Stimulated activated CD4-positive, alpha-beta T cell treated with anti-CD3 and anti-CD28 coated beads, Interleukin-15, amount 100 ng/mL, for 48 hours (primary cell): ENCODE data around the gene SLC8A3.

ENCODE experiments used
- DNase-seq, 2 donors: peaks; one replicate each; pipeline ENCODE4 v3.0.0-alpha.2; 2020; ENCODE audit warnings: low read depth in 2 of 2

Gene SLC8A3

GRCh38 chr14:69999261-69999674 lies 189.5 kb downstream of the SLC8A3 start:
- DNase-seq, result no peak

- DNase-seq, result no peak
These were observed 190.9 kb downstream of the SLC8A3 start for GRCh38 chr14:69997849-69998248.

- DNase-seq, result no peak
These were observed 192.5 kb downstream of the SLC8A3 start for GRCh38 chr14:69996216-69996615.
